ENCODE results near the gene ZNF565.
"Not testable (repeated sequence)": the region's sequence is repeated elsewhere in the genome, so short reads cannot be mapped to it uniquely, and the experiment has no call there.

ZNF565 gene

GRCh38 chr19:36198119-36198518 lies 16.3 kb downstream of the ZNF565 start:
- Mint-ChIP-seq H3K36me3 (ENCODE audit: insufficient read depth) (peaks cover 26% of the 10 kb centered on the region), H3K9me3 (no peaks in the 10 kb centered on the region), H3K4me1 (ENCODE audit: low read depth in 2 of 2) (no peaks in the 10 kb centered on the region), H3K4me3 (no peak overlapping the region), H3K27me3 (no peaks in the 10 kb centered on the region), H3K27ac (no peak overlapping the region)
- ATAC-seq (replicated peaks) (no peak), DNase-seq (no peak)

GRCh38 chr19:36196249-36196648 lies 18.2 kb downstream of the ZNF565 start:
- H3K27ac Mint-ChIP-seq, result no peak overlapping the region
- H3K4me3 Mint-ChIP-seq, result no peak overlapping the region
- H3K9me3 Mint-ChIP-seq, result no peaks in the 10 kb centered on the region
- ATAC-seq (replicated peaks) (no peak), DNase-seq (no peak)
- no peaks in the 10 kb centered on the region for H3K4me1 Mint-ChIP-seq (ENCODE audit: low read depth in 2 of 2)
- no peaks in the 10 kb centered on the region for H3K27me3 Mint-ChIP-seq
- peaks cover 24% of the 10 kb centered on the region for H3K36me3 Mint-ChIP-seq (ENCODE audit: insufficient read depth)

- not testable (repeated sequence) for ATAC-seq (replicated peaks); H3K4me3 Mint-ChIP-seq; DNase-seq; H3K27me3 Mint-ChIP-seq; H3K9me3 Mint-ChIP-seq; H3K4me1 Mint-ChIP-seq (ENCODE audit: low read depth in 2 of 2)
- Mint-ChIP-seq H3K27ac (peak overlapping the region in 1 of 2 donors; percentile 33), H3K36me3 (ENCODE audit: insufficient read depth) (peaks cover 24% of the 10 kb centered on the region)
These were observed 27.7 kb downstream of the ZNF565 start for GRCh38 chr19:36186722-36187121.

- Mint-ChIP-seq H3K27me3 (no peaks in the 10 kb centered on the region), H3K4me3 (no peak overlapping the region), H3K36me3 (ENCODE audit: insufficient read depth) (peaks cover 15% of the 10 kb centered on the region), H3K27ac (no peak overlapping the region), H3K4me1 (ENCODE audit: low read depth in 2 of 2) (no peaks in the 10 kb centered on the region), H3K9me3 (no peaks in the 10 kb centered on the region)
- ATAC-seq (replicated peaks), result no peak
- DNase-seq, result no peak
These were observed 31.2 kb downstream of the ZNF565 start for GRCh38 chr19:36183245-36183628.

GRCh38 chr19:36182612-36183244 lies 31.7 kb downstream of the ZNF565 start:
- Mint-ChIP-seq H3K27ac (no peak overlapping the region), H3K36me3 (ENCODE audit: insufficient read depth) (peaks cover 15% of the 10 kb centered on the region), H3K4me1 (ENCODE audit: low read depth in 2 of 2) (no peaks in the 10 kb centered on the region), H3K4me3 (no peak overlapping the region), H3K9me3 (no peaks in the 10 kb centered on the region), H3K27me3 (no peaks in the 10 kb centered on the region)
- no peak for ATAC-seq (replicated peaks)
- no peak for DNase-seq

- H3K27me3 Mint-ChIP-seq; DNase-seq; H3K4me1 Mint-ChIP-seq (ENCODE audit: low read depth in 2 of 2); H3K4me3 Mint-ChIP-seq; H3K27ac Mint-ChIP-seq; H3K9me3 Mint-ChIP-seq; ATAC-seq (replicated peaks): not testable (repeated sequence)
- H3K36me3 Mint-ChIP-seq (ENCODE audit: insufficient read depth), result peaks cover 11% of the 10 kb centered on the region
These were observed 35.4 kb downstream of the ZNF565 start for GRCh38 chr19:36179077-36179476.

- H3K9me3 Mint-ChIP-seq; H3K4me3 Mint-ChIP-seq; DNase-seq; H3K27me3 Mint-ChIP-seq; H3K4me1 Mint-ChIP-seq (ENCODE audit: low read depth in 2 of 2); H3K36me3 Mint-ChIP-seq (ENCODE audit: insufficient read depth); H3K27ac Mint-ChIP-seq; ATAC-seq (replicated peaks): not testable (repeated sequence)
These were observed 40.6 kb downstream of the ZNF565 start for GRCh38 chr19:36173846-36174245.

GRCh38 chr19:36172852-36173251 lies 41.6 kb downstream of the ZNF565 start:
- DNase-seq, result no peak
- Mint-ChIP-seq H3K9me3 (no peaks in the 10 kb centered on the region), H3K36me3 (ENCODE audit: insufficient read depth) (peaks cover 3% of the 10 kb centered on the region), H3K4me3 (no peak overlapping the region), H3K4me1 (ENCODE audit: low read depth in 2 of 2) (peaks cover 0 to 2% of the 10 kb centered on the region in 2 donors), H3K27ac (no peak overlapping the region), H3K27me3 (no peaks in the 10 kb centered on the region)
- no peak for ATAC-seq (replicated peaks)

- H3K4me1 Mint-ChIP-seq (ENCODE audit: low read depth in 2 of 2), result peaks cover 0 to 2% of the 10 kb centered on the region in 2 donors
- H3K4me3 Mint-ChIP-seq, result no peak overlapping the region
- ATAC-seq (replicated peaks), result no peak
- no peaks in the 10 kb centered on the region for H3K9me3 Mint-ChIP-seq
- no peak for DNase-seq
- peaks cover 5% of the 10 kb centered on the region for H3K36me3 Mint-ChIP-seq (ENCODE audit: insufficient read depth)
- no peaks in the 10 kb centered on the region for H3K27me3 Mint-ChIP-seq
- no peak overlapping the region for H3K27ac Mint-ChIP-seq
These were observed 45.2 kb downstream of the ZNF565 start for GRCh38 chr19:36169084-36169760.

- DNase-seq (no peak), ATAC-seq (replicated peaks) (no peak)
- Mint-ChIP-seq H3K27me3 (no peaks in the 10 kb centered on the region), H3K4me1 (ENCODE audit: low read depth in 2 of 2) (peaks cover 0 to 2% of the 10 kb centered on the region in 2 donors), H3K9me3 (no peaks in the 10 kb centered on the region), H3K36me3 (ENCODE audit: insufficient read depth) (peaks cover 14% of the 10 kb centered on the region), H3K27ac (no peak overlapping the region), H3K4me3 (no peak overlapping the region)
These were observed 50.7 kb downstream of the ZNF565 start for GRCh38 chr19:36163813-36164212.

GRCh38 chr19:36160821-36161596 lies 53.5 kb downstream of the ZNF565 start:
- ATAC-seq (replicated peaks), result no peak
- Mint-ChIP-seq H3K4me1 (ENCODE audit: low read depth in 2 of 2) (peaks cover 0 to 2% of the 10 kb centered on the region in 2 donors), H3K27ac (peak overlapping the region in 1 of 2 donors; percentile 48), H3K36me3 (ENCODE audit: insufficient read depth) (peaks cover 9% of the 10 kb centered on the region), H3K4me3 (no peak overlapping the region), H3K27me3 (no peaks in the 10 kb centered on the region), H3K9me3 (no peaks in the 10 kb centered on the region)
- DNase-seq, result no peak

GRCh38 chr19:36153126-36153525 lies 61.3 kb downstream of the ZNF565 start:
- Mint-ChIP-seq H3K4me3 (no peak overlapping the region), H3K36me3 (ENCODE audit: insufficient read depth) (peaks cover 20% of the 10 kb centered on the region), H3K27me3 (no peaks in the 10 kb centered on the region), H3K4me1 (ENCODE audit: low read depth in 2 of 2) (peaks cover 8 to 12% of the 10 kb centered on the region in 2 donors), H3K9me3 (no peaks in the 10 kb centered on the region), H3K27ac (no peak overlapping the region)
- ATAC-seq (replicated peaks), result no peak
- no peak for DNase-seq

- no peak for DNase-seq
- Mint-ChIP-seq H3K27me3 (no peaks in the 10 kb centered on the region), H3K4me1 (ENCODE audit: low read depth in 2 of 2) (peaks cover 8 to 12% of the 10 kb centered on the region in 2 donors), H3K36me3 (ENCODE audit: insufficient read depth) (peaks cover 26% of the 10 kb centered on the region), H3K27ac (no peak within 1 kb of the TSS), H3K9me3 (no peaks in the 10 kb centered on the region), H3K4me3 (no peak within 1 kb of the TSS)
- ATAC-seq (replicated peaks), result no peak
These were observed 61.9 kb downstream of the ZNF565 start, which contains the start of gene COX7A1 for GRCh38 chr19:36152352-36153091. Gene COX7A1, minus strand, starts transcription at chr19:36152447. Its CDS starts 40 bp downstream, at chr19:36152407.

Data from effector memory CD8-positive, alpha-beta T cell (primary cell).